ENCODE data around the gene ZNF770. TPM values are rescaled to one million over a fixed set of nuclear protein-coding genes. Genes with fewer than 3 reads are reported as not detected.
"Not testable (repeated sequence)": the region's sequence is repeated elsewhere in the genome, so short reads cannot be mapped to it uniquely, and the experiment has no call there.

The ZNF770 gene
- total RNA-seq, 1 experiment from 2014 or later: 43.0 TPM

GRCh38 chr15:34951993-34952392 lies 36.1 kb downstream of the ZNF770 start:
- H3K9me3 ChIP-seq (ENCODE audit: control insufficient read depth, insufficient read depth, low read depth, low read length): no peaks in the 10 kb centered on the region
- H3K27ac ChIP-seq (ENCODE audit: low read length): no peak overlapping the region
- ATAC-seq: no peak
- no peak overlapping the region for H3K4me3 ChIP-seq (ENCODE audit: low read depth in 2 of 2, low read length in 2 of 2)
- no peak for TF ChIP-seq TCF7L2 (IDR thresholded peaks at IDR 0.05; ENCODE audit: low read depth, low read length)
- ChIA-PET CTCF (no interaction called here), POLR2A (no interaction called here)
- H3K36me3 ChIP-seq (ENCODE audit: control insufficient read depth, insufficient read depth, low read length): peaks cover 9% of the 10 kb centered on the region; the same call in 1 of the 2 replicates
- DNase-seq (ENCODE audit: low read depth, low spot score): no peak
- no TSS peak for BruUV-seq (replicated peaks)
- in situ Hi-C loops (cut with HindIII; ENCODE audit: low pct_unique_long_range_greater_than_20kb, low sequenced_read_pairs): no loop called here
- H3K27me3 ChIP-seq (ENCODE audit: control insufficient read depth, insufficient read depth, low read length): no peaks in the 10 kb centered on the region
- intact Hi-C loops (cut with micrococcal nuclease; ENCODE audit: unreplicated experiment): no loop called here
- no peaks in the 10 kb centered on the region for H3K4me1 ChIP-seq (ENCODE audit: control insufficient read depth, insufficient read depth, low read length)

- TSS peak; percentile 31 for BruUV-seq (replicated peaks)
- peaks cover 29% of the 10 kb centered on the region for H3K36me3 ChIP-seq (ENCODE audit: control insufficient read depth, insufficient read depth, low read length)
- no peak overlapping the region for H3K27ac ChIP-seq (ENCODE audit: low read length)
- in situ Hi-C loops (cut with HindIII; ENCODE audit: low pct_unique_long_range_greater_than_20kb, low sequenced_read_pairs) (no loop called here), intact Hi-C loops (cut with micrococcal nuclease; ENCODE audit: unreplicated experiment) (no loop called here)
- H3K4me3 ChIP-seq (ENCODE audit: low read depth in 2 of 2, low read length in 2 of 2): no peak overlapping the region
- CTCF ChIA-PET: interaction anchor here (0.7 kb wide), 1 partner anchor 205 kb away, joined by 3 read pairs; no protein-coding TSS in a partner anchor
- no peaks in the 10 kb centered on the region for H3K9me3 ChIP-seq (ENCODE audit: control insufficient read depth, insufficient read depth, low read depth, low read length)
- POLR2A ChIA-PET: no interaction called here
- ATAC-seq (no peak), DNase-seq (ENCODE audit: low read depth, low spot score) (no peak)
- H3K4me1 ChIP-seq (ENCODE audit: control insufficient read depth, insufficient read depth, low read length): no peaks in the 10 kb centered on the region
- H3K27me3 ChIP-seq (ENCODE audit: control insufficient read depth, insufficient read depth, low read length): no peaks in the 10 kb centered on the region
- TF ChIP-seq TCF7L2 (IDR thresholded peaks at IDR 0.05; ENCODE audit: low read depth, low read length): no peak
- no peak for TF ChIP-seq REST (IDR thresholded peaks at IDR 0.05; ENCODE audit: insufficient read depth in 1 of 2, low read depth in 2 of 2, low read length in 1 of 2)
- no peak for TF ChIP-seq CTCF (IDR thresholded peaks at IDR 0.05)
- TF ChIP-seq SIN3A (IDR thresholded peaks at IDR 0.05; ENCODE audit: borderline replicate concordance, insufficient read depth, low read depth, low read length): no peak
- TF ChIP-seq POLR2AphosphoS5 (IDR thresholded peaks at IDR 0.05; ENCODE audit: low read depth, low read length): no peak
Observed at GRCh38 chr15:34944936-34945335, 43.2 kb downstream of the ZNF770 start.

GRCh38 chr15:34943711-34944110 lies 44.4 kb downstream of the ZNF770 start:
- Histone ChIP-seq H3K4me3 (ENCODE audit: low read depth in 2 of 2, low read length in 2 of 2) (no peak overlapping the region), H3K4me1 (ENCODE audit: control insufficient read depth, insufficient read depth, low read length) (no peaks in the 10 kb centered on the region), H3K9me3 (ENCODE audit: control insufficient read depth, insufficient read depth, low read depth, low read length) (no peaks in the 10 kb centered on the region), H3K27ac (ENCODE audit: low read length) (no peak overlapping the region), H3K36me3 (ENCODE audit: control insufficient read depth, insufficient read depth, low read length) (peaks cover 34% of the 10 kb centered on the region), H3K27me3 (ENCODE audit: control insufficient read depth, insufficient read depth, low read length) (no peaks in the 10 kb centered on the region)
- DNase-seq (ENCODE audit: low read depth, low spot score) (no peak), ATAC-seq (no peak)
- intact Hi-C loops (cut with micrococcal nuclease; ENCODE audit: unreplicated experiment) (no loop called here), in situ Hi-C loops (cut with HindIII; ENCODE audit: low pct_unique_long_range_greater_than_20kb, low sequenced_read_pairs) (no loop called here)
- ChIA-PET POLR2A (no interaction called here), CTCF (no interaction called here)
- no TSS peak for BruUV-seq (replicated peaks)
- TF ChIP-seq TCF7L2 (IDR thresholded peaks at IDR 0.05; ENCODE audit: low read depth, low read length): no peak
- TF ChIP-seq REST (IDR thresholded peaks at IDR 0.05; ENCODE audit: insufficient read depth in 1 of 2, low read depth in 2 of 2, low read length in 1 of 2): no peak
- no peak for TF ChIP-seq SIN3A (IDR thresholded peaks at IDR 0.05; ENCODE audit: borderline replicate concordance, insufficient read depth, low read depth, low read length)
- no peak for TF ChIP-seq CTCF (IDR thresholded peaks at IDR 0.05)
- no peak for TF ChIP-seq POLR2AphosphoS5 (IDR thresholded peaks at IDR 0.05; ENCODE audit: low read depth, low read length)

GRCh38 chr15:34943264-34943663 lies 44.8 kb downstream of the ZNF770 start:
- H3K9me3 ChIP-seq (ENCODE audit: control insufficient read depth, insufficient read depth, low read depth, low read length); H3K27ac ChIP-seq (ENCODE audit: low read length); DNase-seq (ENCODE audit: low read depth, low spot score); BruUV-seq (replicated peaks); H3K27me3 ChIP-seq (ENCODE audit: control insufficient read depth, insufficient read depth, low read length); H3K4me3 ChIP-seq (ENCODE audit: low read depth in 2 of 2, low read length in 2 of 2); in situ Hi-C loops (cut with HindIII; ENCODE audit: low pct_unique_long_range_greater_than_20kb, low sequenced_read_pairs); ATAC-seq; POLR2A ChIA-PET; intact Hi-C loops (cut with micrococcal nuclease; ENCODE audit: unreplicated experiment); H3K4me1 ChIP-seq (ENCODE audit: control insufficient read depth, insufficient read depth, low read length); CTCF ChIA-PET: not testable (repeated sequence)
- peaks cover 34% of the 10 kb centered on the region for H3K36me3 ChIP-seq (ENCODE audit: control insufficient read depth, insufficient read depth, low read length)
